ENCODE results near the gene ARHGEF7.
"Not testable (repeated sequence)": the region's sequence is repeated elsewhere in the genome, so short reads cannot be mapped to it uniquely, and the experiment has no call there.

ARHGEF7 gene

DNA sequence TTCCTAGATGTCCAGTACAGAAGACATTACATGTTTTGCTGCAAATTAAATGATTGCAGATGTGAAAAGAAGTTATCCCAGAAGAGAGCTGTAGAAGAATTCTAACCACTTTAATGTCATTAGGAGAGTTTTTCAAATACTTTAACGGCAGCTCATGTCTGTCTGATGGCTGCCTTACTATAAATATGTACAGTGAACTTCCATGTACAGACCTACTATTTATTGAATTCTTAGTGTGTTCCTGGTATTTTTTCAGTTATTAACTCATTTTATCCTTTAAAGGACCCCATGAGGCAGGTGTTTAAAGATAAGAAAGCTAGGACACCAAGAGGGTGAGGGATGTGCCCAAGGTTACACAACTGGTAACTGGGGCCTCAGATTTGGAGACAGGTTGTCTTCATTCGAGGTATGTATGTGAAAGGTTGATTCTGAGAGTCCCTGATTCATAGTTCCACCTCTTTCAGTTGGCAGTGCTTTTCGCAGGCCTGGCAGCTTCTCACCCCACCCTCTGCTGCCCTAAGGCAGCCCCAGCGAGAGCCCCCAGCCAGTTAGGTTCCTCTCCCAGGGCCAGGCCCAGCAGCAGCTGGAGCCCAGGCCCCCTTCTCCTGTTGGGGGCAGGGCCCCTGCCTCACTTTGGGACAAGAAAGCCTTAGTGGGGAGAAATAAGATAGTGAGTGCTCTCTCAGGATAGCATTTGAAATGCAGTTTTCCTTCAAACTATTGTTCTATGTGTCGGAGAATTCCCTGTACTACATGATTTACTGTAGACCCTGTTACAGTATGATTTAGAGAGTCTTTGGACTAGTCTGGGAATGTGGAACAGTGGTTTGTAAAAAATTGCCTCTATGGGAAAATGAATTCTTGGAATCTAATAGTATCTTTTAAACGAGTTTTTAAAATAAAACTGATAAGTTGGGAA lies 137.6 kb downstream of the ARHGEF7 start:
- no peak for DNase-seq (ENCODE audit: low read depth in 2 of 2)

DNA sequence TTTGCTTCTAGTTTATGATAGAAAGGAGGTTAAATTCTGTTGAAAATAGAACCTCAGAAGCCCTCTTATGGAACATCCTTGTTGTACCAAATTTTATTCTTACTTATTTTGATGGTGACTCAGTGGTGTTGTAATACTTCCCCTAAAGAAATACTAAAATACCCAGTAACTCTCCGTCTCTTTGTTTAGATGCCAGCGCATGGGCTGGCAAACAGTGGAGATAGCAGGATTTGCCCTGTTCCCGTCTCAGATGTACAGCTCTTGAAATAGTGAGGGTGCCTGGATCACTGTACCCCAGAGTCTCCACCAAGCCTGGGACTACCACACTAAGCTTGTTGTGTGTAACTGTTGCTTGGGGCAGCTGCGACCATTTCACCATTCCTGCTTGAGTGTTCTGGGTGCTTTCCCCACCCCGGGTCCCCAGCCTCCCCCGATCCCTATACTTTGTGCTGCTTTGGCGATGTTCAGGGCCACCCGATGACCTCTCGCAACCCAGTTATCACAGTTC lies 138.3 kb downstream of the ARHGEF7 start:
- no peak for DNase-seq (ENCODE audit: low read depth in 2 of 2)

DNA sequence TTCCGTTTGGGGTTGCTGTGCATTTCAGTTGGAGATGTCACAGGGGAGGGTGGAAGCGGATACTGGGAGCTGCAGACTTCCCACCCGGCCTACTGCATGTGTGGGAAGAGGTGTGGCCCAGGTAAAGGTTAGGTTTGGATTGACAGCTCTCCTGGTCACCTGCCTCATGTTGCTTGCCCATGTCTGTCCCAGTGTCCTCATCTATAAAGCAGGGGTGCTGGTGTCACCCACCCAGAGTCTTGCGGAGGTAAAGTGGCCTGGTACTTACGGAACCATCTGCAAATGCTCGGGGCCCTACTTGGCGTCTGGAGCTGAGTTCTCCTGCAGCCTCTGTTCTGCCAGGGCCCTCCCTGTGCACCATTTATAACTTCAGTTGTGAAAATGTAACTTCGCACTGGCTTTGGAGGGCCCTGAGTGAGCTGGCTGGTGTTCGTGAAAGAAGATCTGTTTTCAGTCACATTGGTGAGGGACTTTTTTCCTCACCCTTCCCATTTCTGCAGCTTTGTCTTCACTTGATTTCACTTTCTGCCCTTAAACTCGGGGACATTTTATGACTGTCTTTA lies 140.2 kb downstream of the ARHGEF7 start:
- no peak for DNase-seq (ENCODE audit: low read depth in 2 of 2)

DNA sequence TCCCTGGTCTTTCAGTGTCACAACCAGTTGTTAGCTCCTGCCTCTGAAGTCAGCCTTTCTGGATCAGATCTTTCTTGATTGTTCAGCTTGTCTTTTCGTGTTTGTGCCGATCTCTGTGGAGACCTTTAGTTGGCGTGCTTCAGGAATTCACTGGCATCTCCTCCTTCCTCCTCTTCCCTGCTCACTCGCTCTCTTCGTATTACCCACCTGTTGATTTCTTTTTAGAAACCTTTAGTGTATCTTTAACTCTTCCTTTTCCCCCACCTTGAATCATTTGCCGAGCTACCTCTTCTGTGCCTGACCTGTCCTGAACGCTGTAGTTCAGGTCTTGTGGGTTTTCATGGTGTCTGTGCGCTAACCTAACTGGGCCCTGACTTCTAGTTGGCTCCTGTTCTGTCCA lies 141.3 kb downstream of the ARHGEF7 start:
- no peak for DNase-seq (ENCODE audit: low read depth in 2 of 2)

DNA sequence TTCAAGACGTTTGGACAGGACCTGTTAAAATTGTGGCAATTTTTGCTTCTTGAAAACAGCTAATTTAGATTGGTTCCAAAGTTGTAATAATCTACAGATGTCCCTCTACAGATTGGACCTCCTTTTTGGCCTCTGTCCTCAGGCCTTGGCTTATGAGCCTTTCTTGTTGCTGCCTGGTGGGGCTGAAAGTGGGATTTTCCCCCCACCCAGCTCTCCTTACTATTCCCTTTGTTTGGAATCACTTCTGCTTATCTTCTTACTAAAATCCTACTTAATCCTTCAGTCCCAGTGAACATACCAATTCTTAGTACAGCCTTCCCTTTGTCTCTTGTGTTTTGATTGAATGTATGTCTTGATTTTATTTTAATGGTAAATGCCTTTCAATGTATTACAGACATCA lies 141.8 kb downstream of the ARHGEF7 start:
- DNase-seq (ENCODE audit: low read depth in 2 of 2) = no peak

DNA sequence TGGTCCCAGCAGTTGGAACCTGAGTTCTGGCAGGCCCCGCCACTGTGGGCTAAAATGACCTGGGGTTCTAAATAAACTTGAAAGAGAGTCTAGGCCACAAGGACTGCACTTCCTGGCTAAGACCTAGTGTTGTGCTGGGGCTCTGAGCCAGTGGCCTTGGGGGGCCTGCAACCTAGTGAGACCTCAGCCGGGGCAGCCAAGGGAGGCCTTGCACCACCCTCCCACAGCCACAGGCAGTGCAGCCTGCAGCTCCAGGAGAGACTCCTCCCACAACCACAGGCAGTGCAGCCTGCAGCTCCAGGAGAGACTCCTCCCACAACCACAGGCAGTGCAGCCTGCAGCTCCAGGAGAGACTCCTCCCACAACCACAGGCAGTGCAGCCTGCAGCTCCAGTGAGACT lies 142.8 kb downstream of the ARHGEF7 start:
- DNase-seq (ENCODE audit: low read depth in 2 of 2) = not testable (repeated sequence)

DNA sequence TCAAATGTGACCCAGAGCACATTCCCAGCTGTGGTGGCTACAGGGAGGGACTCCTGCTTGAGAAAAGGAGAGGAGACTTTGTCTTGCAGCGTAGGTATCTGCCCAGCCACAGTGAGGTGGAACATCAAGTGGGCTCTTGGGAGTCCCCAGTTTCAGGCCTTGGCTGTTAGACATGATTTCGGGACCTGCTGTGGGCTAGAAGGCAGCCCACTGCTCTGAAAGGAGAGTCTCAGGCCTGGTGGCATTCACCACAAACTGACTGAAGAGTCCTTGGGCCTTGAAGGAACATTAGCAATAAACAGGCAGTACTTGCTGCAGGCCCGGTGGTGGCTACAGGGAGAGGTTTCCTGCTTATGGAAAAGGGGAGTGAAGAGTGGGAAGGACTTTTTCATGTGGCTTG lies 143.5 kb downstream of the ARHGEF7 start:
- DNase-seq (ENCODE audit: low read depth in 2 of 2) = no peak

DNA sequence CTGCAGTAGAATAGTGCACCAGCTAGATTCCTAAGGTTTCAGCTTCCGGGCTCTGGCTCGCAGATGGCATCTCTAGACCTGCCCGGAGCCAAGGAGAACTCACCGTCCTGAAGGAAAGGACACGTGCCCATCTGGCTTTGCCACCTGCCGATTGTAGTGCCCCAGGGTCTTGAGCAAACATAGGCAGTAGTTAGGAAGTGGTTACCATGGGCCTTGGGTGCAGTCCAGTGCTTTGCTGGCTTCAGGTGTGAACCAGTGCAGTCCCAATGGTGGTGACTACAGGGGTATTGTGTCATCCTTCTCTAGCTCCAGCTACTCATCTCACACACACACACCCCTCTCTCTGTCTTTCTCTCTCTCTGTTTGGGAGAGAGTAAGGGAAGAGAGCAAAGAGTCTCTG lies 143.9 kb downstream of the ARHGEF7 start:
- DNase-seq (ENCODE audit: low read depth in 2 of 2) = no peak

DNA sequence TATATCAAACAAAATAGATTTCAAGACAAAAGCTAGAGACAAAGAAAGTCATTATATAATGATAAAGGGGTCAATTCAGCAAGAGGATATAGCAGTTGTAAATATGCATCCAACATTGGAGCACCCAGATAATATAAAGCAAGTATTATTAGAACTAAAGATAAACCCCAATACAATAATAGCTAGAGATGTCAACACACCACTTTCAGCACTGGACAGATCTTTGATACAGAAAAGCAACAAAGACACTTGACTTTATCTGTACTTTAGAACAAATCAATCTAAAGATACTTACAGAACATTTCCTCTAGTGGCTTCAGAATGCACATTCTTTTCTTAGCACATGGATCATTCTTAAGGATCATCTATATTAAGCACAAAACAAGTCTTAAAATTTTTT lies 146.2 kb downstream of the ARHGEF7 start:
- DNase-seq (ENCODE audit: low read depth in 2 of 2) = no peak

DNA sequence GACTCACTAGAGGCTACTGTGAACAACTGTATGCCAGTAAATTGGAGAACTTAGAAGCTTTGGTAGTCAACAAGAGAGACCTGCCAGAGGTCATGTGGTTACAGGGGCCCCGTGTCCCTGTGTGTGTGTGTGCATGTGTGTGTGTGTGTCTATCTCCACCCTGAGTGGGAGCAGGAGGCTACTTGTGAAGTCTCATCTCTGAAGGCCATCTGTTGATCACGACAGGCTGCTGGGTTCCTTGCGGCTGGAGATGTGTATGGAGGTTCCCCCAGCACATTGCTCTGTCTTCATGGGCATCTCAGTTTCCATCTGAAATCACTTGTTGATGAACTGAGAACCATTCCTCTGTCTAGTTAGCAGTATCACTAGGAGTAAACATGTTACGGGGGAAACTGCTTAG lies 147.2 kb downstream of the ARHGEF7 start:
- no peak for DNase-seq (ENCODE audit: low read depth in 2 of 2)

DNA sequence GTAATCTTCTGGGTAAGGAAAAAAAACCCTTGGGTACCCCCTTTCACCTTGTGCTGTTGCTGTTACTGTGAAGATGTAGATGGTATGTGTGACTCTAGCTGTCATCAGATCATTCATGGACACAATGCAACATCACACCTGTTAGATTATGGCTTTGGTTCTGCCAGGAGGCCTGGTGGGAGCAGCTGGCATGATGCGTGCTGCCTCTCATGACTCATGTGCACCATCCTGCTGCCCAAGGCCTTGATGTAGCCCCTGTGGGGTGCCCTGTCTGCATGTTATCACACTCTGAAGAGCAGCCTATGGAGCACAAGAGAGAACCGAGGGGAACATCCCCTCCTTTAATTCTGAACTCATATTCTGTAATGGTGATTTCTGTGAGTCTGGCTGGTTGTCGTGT lies 147.6 kb downstream of the ARHGEF7 start:
- DNase-seq (ENCODE audit: low read depth in 2 of 2) = no peak

DNA sequence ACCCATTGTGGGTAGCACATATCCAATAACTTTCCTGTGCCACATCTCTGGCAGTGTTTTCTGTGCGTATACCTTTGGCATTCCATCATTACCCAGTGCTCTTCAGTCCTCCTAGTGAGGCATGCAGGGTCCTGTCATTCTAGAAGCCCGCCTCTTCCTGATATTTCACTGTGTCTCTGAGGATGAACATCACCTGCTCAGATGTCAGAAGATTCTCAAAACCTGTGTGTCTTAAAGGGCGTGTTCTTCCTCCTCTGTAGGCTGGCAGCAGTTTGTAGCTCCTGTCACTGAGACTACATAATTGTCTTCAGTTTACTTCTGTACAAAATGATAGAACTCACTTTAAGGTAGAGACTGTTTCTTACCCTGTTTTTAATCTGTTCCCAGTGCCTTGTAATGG lies 148.5 kb downstream of the ARHGEF7 start:
- no peak for DNase-seq (ENCODE audit: low read depth in 2 of 2)

DNA sequence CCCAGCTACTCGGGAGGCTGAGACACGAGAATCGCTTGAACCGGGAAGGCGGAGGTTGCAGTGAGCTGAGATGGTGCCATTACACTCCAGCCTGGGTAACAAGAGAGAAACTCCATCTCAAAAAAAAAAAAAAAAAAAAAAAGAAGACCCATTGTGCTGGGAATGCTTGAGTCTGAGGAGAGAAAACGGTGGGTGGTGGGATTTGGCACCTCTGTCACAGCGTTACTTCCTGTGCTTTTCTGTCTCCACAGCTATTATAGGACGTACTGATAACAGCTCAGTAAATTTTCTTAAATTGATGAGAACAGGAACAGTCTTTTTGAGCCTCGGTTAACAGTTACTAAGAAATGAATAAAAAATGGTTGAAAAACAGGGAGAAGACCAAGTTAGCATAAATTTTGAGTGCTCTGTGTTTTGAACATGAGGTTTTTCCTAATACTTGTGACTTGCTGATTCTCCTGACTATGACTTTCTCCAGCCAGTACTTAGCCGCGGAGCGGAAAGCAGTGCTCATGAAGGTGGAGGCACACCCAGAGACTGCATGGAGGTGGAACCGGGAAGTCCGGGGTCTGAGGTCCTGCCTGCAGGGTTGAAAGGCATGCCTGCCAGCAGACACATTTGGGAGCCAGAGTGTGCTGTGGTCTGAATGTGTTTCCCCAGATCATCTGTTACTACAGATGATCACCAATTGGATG lies 150.0 kb downstream of the ARHGEF7 start:
- no peak for DNase-seq (ENCODE audit: low read depth in 2 of 2)

DNA sequence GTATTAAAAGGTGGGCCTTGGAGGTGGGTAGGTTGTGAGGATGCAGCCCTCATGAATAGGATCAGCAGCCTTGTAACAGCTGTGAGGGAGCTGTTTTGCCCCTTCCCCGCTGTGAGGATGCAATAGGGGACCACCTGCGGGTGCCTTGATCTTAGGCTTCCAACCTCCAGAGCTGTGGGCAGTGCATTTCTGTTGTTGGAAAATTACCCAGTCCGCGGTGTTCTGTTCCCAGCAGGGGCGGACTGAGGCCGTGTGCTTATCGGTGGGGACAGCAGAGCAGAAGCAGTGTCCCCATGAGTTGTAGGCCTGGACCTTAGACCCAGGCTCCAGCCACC lies 150.6 kb downstream of the ARHGEF7 start:
- DNase-seq (ENCODE audit: low read depth in 2 of 2) = no peak

DNA sequence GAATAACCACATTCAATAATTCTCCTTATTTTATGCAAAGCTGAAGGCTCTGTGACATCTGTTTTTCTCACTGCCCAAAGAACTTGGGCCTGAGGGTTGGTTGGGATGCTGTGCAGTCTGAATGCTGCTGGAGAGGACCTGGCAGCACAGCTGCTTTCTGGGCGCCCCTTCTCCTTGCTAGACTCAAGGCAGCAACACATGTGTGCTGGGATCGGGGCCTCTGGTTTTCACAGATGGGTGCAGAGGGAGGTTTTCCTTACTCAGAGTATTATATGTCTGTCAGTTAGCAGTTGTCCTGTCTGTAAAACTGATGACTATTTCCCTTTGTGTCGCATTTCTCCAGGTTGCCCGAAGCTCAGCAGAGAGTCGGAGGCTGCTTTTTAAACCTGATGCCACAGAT lies 152.1 kb downstream of the ARHGEF7 start:
- DNase-seq (ENCODE audit: low read depth in 2 of 2) = no peak

DNA sequence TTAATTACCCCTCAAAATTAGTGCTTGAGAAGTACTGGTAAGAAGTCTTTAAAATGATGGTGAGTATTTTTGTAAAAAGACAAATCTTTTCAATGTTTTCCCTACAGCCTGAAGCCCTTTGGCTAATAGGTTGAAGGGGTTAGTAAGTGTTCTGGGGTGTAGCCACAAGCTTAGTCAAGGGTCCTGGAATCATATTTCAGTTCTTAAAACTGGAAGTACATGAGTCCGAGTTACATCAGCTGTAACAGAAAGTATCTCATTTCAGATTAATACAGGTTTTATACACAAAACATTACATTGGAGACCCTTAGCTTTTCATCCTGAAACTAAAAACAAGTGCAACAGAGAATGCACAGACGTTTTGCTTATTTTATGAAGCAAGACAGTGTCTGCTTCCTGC lies 152.7 kb downstream of the ARHGEF7 start:
- no peak for DNase-seq (ENCODE audit: low read depth in 2 of 2)

DNA sequence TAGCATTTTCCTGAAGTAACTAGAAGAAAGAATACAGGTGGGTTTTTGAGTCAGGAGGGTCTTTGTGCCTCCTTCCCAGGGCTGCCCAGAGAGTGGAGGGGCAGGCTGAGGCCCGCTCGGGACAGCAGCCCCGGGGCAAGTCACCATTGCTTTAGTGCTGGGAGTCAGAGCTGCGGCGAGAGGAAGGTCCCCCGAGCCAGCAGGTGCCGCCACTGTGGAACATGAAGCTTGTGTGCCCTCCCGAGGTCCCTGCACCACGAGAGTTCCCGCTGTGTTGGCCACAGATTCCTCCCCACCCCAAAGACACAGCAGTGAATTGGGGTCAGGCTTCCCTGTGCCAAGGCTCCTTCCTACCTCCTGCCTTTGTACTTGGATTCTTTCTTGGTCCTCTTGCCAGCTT lies 154.4 kb downstream of the ARHGEF7 start:
- DNase-seq (ENCODE audit: low read depth in 2 of 2) = no peak

DNA sequence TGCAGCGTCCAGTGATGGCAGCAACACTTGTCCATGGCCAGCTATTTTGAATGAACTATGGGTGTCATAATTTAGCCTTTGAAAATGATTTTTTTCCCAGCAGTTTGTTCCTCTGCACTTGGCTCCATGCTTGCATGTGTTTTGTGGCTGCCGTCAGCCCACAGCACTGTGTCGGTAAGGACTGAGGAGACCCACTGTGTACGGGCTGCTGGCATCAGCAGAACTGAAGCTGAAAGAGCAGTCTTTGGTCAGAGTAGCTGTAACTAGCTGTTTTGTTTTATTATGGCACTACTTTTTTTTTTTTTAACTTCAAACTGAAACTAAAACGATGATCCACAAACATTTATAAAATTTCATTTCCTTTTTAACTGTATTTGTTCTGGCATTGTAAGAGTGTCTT lies 155.0 kb downstream of the ARHGEF7 start:
- no peak for DNase-seq (ENCODE audit: low read depth in 2 of 2)

DNA sequence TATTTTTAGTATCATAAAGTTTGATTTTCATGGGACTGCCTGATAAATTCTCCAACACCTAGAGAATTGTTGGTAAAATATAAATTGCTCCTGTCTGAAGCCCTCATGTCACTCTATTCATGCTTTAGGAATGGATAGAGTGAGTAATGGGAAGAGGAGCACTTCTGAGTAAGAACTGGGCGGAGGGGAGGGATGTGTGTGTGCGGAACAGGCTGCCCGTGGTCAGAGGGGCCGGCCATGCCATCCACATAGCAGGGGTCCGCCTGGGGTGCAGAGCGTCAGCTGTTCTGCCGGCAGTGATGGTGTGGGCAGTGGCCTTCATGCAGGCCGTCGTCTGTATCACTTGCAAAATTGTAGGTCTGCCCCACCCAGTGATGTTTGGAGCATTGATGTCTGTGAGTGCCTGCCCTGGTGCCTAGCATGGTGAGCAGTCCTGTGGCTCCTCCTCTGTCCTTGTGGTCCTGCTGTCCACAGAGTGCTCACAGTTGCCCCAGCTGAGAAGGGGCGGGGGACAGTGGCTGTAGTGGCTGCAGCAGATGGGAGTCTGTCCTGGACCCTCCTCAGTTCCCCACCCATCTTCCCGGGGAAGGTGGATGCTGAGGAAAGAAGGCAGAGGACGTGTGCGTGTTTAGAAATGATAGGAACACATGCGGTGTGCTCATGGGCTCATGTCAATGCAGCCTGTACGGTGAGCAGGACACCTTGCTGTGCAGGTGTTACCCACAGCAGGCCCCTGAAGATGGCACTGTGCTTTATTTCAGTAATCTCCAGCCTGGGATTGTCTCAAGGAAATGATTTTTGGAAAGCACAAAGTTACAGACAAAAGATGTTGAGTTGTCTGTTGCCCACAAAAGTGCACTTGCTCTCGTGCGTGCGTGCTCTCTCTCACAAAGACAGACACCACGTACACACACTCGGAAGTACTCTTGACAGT lies 155.9 kb downstream of the ARHGEF7 start:
- DNase-seq (ENCODE audit: low read depth in 2 of 2) = no peak

DNA sequence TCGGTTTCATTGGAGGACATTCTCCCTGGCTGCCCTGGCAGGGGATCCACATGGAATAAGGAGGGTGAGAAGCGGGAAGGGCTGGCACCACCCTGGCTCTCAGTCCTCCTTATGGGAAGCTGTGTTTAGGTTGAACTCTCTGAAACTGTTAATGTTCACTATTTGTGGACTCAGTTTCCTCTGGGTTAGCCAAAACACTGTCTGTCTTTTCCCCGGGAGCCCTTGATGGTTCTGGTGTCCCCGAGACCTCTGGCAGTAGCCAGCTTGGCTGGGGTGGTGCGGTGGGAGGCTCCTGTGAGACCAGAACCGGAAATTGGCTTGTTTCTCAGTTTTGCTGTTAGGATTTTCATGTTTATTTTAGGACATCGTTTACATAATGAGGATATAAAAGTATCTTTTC lies 157.0 kb downstream of the ARHGEF7 start:
- no peak for DNase-seq (ENCODE audit: low read depth in 2 of 2)

DNA sequence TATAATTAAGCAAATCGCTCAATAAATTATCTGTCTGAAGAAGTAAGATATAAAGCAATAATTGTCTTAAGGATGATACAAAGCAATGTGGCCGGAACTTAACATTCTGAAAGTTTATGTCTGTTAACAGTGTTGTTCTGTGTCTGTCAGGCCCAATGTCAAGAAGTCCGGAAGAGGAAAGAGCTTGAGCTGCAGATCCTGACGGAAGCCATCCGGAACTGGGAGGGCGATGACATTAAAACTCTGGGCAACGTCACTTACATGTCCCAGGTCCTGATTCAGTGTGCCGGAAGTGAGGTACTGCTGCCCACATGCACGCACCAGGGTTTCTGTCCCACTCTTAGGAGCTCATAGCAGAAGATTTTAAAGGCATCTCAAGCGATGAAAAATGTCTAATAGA lies 160.3 kb downstream of the ARHGEF7 start:
- no peak for DNase-seq (ENCODE audit: low read depth in 2 of 2)

Data from stimulated activated CD4-positive, alpha-beta T cell treated with anti-CD3 and anti-CD28 coated beads, Interleukin-4, amount 100 ng/mL, for 48 hours (primary cell).